OCI-LY1 (cell line): Measurements from ENCODE around the gene SPECC1L.
A peak's percentile ranks its signal among the peaks of the same experiment; 100 is the strongest.

Source experiments
- H2AFZ ChIP-seq: fragments of 200-600 bp; sonication (generic), shearing (Covaris generic); 2 replicates; pipeline ENCODE4 v1.6.0; 2014; ENCODE audit warnings: antibody characterized with exemption, mild to moderate bottlenecking, low read length
- H3F3A ChIP-seq: fragments of 200-600 bp; sonication (generic), shearing (Covaris generic); 2 replicates; pipeline ENCODE4 v1.6.0; 2014; ENCODE audit warnings: mild to moderate bottlenecking, antibody characterized with exemption, low read length, moderate library complexity; ENCODE audit not compliant: insufficient read depth
- H3K27ac ChIP-seq: fragments of 200-600 bp; sonication (generic); 2 replicates; pipeline ENCODE4 v1.5.1; 2014; ENCODE audit warnings: low read length, mixed run types, mild to moderate bottlenecking, low read depth; ENCODE audit not compliant: poor library complexity, severe bottlenecking
- H3K27me3 ChIP-seq: fragments of 200-600 bp; sonication (generic); 2 replicates; pipeline ENCODE4 v1.6.0; 2014; ENCODE audit warnings: antibody characterized with exemption, mild to moderate bottlenecking, low read length, moderate library complexity; ENCODE audit not compliant: insufficient read depth
- H3K36me3 ChIP-seq: fragments of 200-600 bp; sonication (generic); 2 replicates; pipeline ENCODE4 v1.6.1; 2014; ENCODE audit warnings: mild to moderate bottlenecking, antibody characterized with exemption, low read length, moderate library complexity, mixed read lengths; ENCODE audit not compliant: insufficient read depth
- H3K4me1 ChIP-seq: fragments of 200-600 bp; sonication (generic); 2 replicates; pipeline ENCODE4 v1.5.1; 2014; ENCODE audit warnings: mild to moderate bottlenecking, low read length, moderate library complexity; ENCODE audit not compliant: insufficient read depth, severe bottlenecking
- H3K4me2 ChIP-seq: fragments of 200-600 bp; sonication (generic), shearing (Covaris generic); 2 replicates; pipeline ENCODE4 v1.6.1; 2014; ENCODE audit warnings: low read length
- H3K4me3 ChIP-seq: fragments of 200-600 bp; sonication (generic); 2 replicates; pipeline ENCODE4 v1.5.1; 2014; ENCODE audit warnings: low read length, low read depth, mild to moderate bottlenecking, mixed read lengths; ENCODE audit not compliant: poor library complexity, severe bottlenecking
- H3K79me2 ChIP-seq: fragments of 200-600 bp; shearing (Covaris generic); 2 replicates; pipeline ENCODE4 v1.6.1; 2016; ENCODE audit warnings: mixed run types, low read length, mixed read lengths; ENCODE audit not compliant: insufficient read depth
- H3K9ac ChIP-seq: fragments of 200-600 bp; sonication (generic), shearing (Covaris generic); 2 replicates; pipeline ENCODE4 v1.6.1; 2014; ENCODE audit warnings: mild to moderate bottlenecking, low read length, mixed read lengths
- H3K9me2 ChIP-seq: fragments of 200-600 bp; sonication (generic), shearing (Covaris generic); 2 replicates; pipeline ENCODE4 v1.6.1; 2014; ENCODE audit warnings: low read depth, mild to moderate bottlenecking, low read length, mixed read lengths
- H3K9me3 ChIP-seq: fragments of 200-600 bp; shearing (Covaris generic); 2 replicates; pipeline ENCODE4 v1.6.1; 2014; ENCODE audit warnings: low read length, mixed read lengths
- H4K20me1 ChIP-seq: fragments of 200-600 bp; sonication (generic), shearing (Covaris generic); 2 replicates; pipeline ENCODE4 v1.6.0; 2016; ENCODE audit warnings: mild to moderate bottlenecking, low read length; ENCODE audit not compliant: insufficient read depth
- CTCF ChIP-seq: fragments of 200-600 bp; sonication (generic), shearing (Covaris generic); IDR thresholded peaks from 2 replicates; pipeline ENCODE4 v1.5.1; 2017; ENCODE audit warnings: mild to moderate bottlenecking, antibody characterized with exemption, low read length, moderate library complexity, mixed read lengths
- EZH2 ChIP-seq: fragments of 200-600 bp; sonication (generic), shearing (Covaris generic); IDR thresholded peaks from 2 replicates; pipeline ENCODE4 v1.8.0; 2017; ENCODE audit warnings: borderline replicate concordance, mixed run types, mild to moderate bottlenecking, antibody characterized with exemption, low read length, moderate library complexity, mixed read lengths

The SPECC1L gene

GRCh38 chr22:24420072-24420976 lies 149.7 kb downstream of the SPECC1L start:
- no peaks in the 10 kb centered on the region for H3K79me2 ChIP-seq
- H3K9ac ChIP-seq = no peak overlapping the region
- H4K20me1 ChIP-seq = no peaks in the 10 kb centered on the region
- peaks cover 25% of the 10 kb centered on the region for H3K36me3 ChIP-seq
- H3K4me2 ChIP-seq = no peak overlapping the region
- H3K9me2 ChIP-seq = no peaks in the 10 kb centered on the region
- H3K4me1 ChIP-seq = peaks cover 16% of the 10 kb centered on the region
- no peak for TF ChIP-seq CTCF
- TF ChIP-seq EZH2 = no peak
- H3K4me3 ChIP-seq = no peak overlapping the region
- H2AFZ ChIP-seq = no peak overlapping the region
- no peaks in the 10 kb centered on the region for H3K9me3 ChIP-seq
- H3F3A ChIP-seq = no peaks in the 10 kb centered on the region
- no peak overlapping the region for H3K27ac ChIP-seq
- H3K27me3 ChIP-seq = no peaks in the 10 kb centered on the region

GRCh38 chr22:24420977-24421343 lies 150.3 kb downstream of the SPECC1L start:
- no peak overlapping the region for H3K4me3 ChIP-seq
- no peaks in the 10 kb centered on the region for H4K20me1 ChIP-seq
- peaks cover 22% of the 10 kb centered on the region for H3K4me1 ChIP-seq
- no peak overlapping the region for H2AFZ ChIP-seq
- H3K4me2 ChIP-seq = no peak overlapping the region
- no peaks in the 10 kb centered on the region for H3K9me2 ChIP-seq
- no peaks in the 10 kb centered on the region for H3K27me3 ChIP-seq
- H3K9me3 ChIP-seq = no peaks in the 10 kb centered on the region
- H3K9ac ChIP-seq = no peak overlapping the region
- TF ChIP-seq EZH2 = no peak
- TF ChIP-seq CTCF = no peak
- H3K27ac ChIP-seq = no peak overlapping the region
- no peaks in the 10 kb centered on the region for H3K79me2 ChIP-seq
- peaks cover 19% of the 10 kb centered on the region for H3K36me3 ChIP-seq
- H3F3A ChIP-seq = no peaks in the 10 kb centered on the region

GRCh38 chr22:24421428-24421931 lies 150.8 kb downstream of the SPECC1L start:
- H3K9me3 ChIP-seq = no peaks in the 10 kb centered on the region

More at GRCh38 chr22:24421428-24421931, 150.8 kb downstream of the SPECC1L start:
- H3K79me2 ChIP-seq = no peaks in the 10 kb centered on the region
- no peak overlapping the region for H3K4me3 ChIP-seq
- no peaks in the 10 kb centered on the region for H3K27me3 ChIP-seq
- H4K20me1 ChIP-seq = no peaks in the 10 kb centered on the region
- no peak overlapping the region for H2AFZ ChIP-seq
- no peaks in the 10 kb centered on the region for H3F3A ChIP-seq
- H3K9me2 ChIP-seq = no peaks in the 10 kb centered on the region
- peaks cover 14% of the 10 kb centered on the region; the same call in 1 of the 2 replicates for H3K36me3 ChIP-seq
- TF ChIP-seq CTCF = peak; percentile 93
- no peak for TF ChIP-seq EZH2
- H3K4me1 ChIP-seq = peaks cover 27% of the 10 kb centered on the region
- H3K4me2 ChIP-seq = no peak overlapping the region
- H3K27ac ChIP-seq = no peak overlapping the region
- no peak overlapping the region for H3K9ac ChIP-seq
